Pons (tissue), 1 donor: ENCODE data around the gene LAMTOR5.

Experiments used
- DNase-seq: peaks from one replicate; pipeline ENCODE4 v3.0.0-alpha.2; 2016; ENCODE audit warnings: low spot score

Gene LAMTOR5

DNA sequence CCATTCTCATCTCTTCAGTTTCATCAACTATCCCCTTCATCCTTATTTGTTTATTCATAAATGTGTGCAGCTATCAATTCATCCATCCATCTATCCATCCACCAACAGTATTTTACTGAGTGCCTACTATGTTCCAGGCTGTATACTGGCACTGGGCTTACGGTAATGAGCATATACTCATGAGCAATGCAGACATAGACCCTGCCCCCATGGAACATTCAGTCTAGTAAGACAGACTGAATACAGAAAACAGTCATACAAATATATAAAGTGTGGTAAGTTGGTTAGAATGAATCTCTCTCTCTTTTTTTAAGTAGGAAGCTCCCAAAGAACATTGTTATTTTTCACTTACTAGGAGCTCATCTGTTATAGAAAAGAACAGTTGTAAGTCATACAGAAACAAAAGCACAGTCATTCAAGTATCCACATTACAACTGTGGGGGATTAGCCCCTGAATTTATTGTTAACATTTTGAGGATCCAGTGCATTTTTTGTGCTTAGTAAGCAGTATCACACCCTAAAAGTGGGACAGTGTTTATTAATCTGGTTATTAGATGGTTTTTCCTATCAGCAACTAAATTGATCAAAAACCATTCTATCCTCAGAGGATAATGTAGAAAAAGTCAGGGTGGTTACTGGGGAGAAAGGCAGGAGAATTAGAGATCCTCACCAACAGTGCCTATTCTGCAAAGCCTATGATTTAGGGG, 20.3 kb downstream of the LAMTOR5 start:
- no peak for DNase-seq

DNA sequence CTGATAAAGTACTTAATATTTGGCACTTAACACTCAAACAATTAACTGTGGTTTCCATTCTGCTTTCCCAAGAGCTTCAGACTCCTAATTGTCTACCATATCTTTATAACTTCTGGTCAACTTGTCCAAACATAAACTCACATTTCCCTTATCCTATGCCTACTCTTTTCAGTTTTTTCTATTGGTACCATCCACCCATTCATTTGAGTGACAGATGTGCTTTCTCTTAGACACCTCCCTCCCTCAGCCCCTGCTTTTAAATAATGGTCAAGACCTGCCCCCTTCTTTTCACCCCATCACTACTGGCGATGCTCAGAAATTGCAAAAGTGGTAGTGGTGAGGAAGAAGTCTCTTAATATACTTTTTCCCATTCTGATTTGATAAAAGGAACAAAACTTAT, 22.1 kb downstream of the LAMTOR5 start:
- DNase-seq, result no peak

DNA sequence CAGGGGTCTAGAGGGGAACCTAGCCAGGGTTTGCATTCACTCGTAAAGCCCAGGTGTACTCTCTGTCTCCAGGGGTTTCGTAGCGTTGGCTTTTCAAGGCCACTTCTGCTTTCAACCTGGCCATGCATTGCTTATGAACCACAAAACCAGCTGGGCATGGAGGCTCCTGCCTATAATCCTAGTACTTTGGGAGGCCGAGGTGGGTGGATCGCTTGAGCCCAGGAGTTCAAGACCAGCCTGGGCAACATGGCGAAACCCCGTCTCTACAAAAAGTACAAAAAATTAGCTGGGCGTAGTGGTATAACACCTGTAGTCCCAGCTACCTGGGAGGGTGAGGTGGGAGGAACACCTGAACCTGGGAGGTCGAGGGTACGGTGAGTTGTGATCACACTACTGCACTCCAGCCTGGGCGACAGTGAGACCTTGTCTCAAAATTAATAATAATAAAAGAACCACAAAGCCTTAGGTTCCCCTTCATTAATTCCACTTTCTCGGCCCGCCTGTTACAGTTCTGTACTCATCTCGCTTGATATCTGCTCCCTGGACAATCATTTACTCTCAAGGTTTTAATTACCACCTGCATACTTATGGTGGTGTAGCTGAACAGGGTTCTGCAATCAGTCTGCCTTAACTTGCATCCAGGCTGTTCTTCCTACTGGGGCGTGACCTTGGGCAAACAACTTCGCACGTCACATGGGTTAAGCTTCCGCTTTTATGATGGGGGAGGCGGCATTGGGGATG, 22.7 kb downstream of the LAMTOR5 start:
- DNase-seq, result no peak

DNA sequence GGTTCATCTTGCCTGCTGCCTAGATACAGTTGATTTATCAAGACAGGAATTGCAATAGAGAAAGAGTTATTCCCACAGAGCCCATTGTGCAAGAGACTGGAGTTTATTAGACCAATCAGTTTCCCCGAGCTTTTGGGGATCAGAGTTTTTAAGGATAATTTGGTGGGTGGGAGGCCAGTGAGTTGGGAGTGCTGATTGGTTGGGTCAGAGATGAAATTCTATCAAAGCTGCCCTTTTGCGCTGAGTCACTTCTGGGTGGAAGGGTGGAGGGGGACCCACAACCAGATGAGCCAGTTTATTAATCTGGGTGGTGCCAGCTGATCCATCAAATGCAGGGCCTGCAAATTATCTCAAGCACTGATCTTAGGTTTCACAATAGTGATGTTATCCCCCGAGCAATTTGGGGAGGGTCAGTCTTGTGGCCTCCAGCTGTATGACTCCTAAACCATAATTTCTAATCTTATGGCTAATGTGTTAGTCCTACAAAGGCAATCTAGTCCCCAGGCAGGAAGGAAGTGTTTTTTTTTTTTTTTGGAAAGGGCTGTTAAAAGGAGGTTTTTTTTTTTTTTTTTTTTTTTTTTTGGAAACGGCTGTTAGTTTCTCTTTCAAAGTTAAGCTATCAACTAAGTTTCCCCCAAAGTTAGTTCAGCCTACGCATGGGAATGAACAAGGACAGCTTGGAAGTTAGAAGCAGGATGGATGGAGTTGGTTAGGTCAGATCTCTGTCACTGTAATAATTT, 24.1 kb downstream of the LAMTOR5 start:
- no peak for DNase-seq

DNA sequence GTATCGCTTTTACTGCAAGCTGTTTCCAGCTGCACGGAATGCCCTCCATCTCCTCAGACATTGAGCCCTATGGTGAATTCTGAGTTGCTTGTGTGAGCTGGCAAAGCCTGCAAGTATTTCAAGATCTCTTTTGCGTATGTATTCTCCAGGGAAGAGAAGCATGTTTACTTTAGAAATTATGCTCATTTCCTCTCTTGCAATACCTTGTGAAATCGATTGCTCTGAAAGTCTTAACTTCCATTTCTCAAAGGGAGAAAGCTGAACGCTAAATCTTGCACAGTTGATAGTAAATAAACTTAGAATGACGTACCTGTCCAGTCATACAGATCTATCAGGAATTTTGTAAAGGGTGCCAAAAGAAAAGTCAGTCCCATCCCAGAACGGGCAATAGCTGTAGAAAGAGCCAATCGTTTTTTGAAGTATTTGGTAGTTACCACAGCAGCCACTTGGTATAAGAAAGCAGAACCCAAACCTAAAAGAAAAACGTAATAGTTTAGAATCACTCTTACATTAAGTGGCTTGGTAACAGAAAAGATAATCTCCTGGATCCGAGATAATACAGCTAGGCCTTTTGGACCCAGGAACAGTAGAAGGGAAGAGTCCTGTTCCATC, 26.7 kb downstream of the LAMTOR5 start:
- no peak for DNase-seq

DNA sequence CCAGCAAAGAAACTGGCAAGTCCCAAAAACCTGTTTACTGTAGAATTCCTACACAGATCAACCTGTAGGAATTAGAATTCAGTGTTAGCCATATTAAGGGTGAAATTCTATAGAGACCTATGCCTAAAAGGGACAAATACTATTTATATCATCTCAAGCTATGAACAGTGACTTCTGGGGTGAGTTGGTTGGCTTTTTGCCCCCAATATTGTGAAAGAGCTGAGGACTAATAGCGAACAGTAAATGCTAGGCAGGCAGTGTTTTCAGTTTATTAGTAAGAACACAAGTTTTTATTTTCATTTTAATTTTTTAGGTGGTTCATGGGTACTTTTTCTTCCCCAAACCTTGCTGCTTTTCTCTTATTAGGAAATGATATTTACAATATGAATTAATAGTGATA, 32.0 kb downstream of the LAMTOR5 start:
- DNase-seq, result no peak

DNA sequence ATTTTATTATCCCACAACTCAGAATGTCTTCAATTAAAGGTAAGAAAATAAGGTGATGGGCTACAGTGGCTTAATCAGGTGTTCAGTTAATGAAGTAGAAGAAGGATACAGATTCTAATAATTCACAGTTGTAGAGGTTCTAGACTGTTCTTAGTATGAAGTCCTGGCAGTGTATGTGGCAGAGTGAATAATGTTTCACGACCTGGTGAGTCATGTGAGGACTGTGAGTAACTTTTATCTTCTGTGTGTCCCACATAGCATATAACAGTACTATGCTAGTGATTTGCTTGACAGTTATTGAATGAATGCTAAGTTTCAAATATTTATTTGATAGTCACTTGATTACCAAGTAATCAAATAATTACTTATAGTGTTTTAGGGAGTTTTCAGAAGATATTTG, 36.7 kb downstream of the LAMTOR5 start:
- no peak for DNase-seq

DNA sequence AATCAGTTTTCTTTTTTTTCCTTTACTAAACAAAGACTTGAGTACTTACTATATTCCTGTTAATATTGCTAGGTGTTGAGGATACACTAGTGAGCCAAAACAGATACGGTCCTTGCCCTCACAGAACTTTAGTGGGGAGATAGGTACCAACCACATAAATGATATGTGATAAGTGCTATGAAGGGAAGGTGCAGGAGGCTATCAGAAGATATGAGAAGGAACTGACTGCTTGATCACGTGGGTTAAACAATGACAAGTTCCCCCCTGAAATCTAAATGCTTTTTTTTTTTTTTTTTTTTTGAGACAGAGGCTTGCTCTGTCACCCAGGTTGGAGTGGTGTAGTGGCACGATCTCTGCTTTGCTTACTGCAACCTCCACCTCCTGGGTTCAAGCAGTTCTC, 43.3 kb downstream of the LAMTOR5 start:
- no peak for DNase-seq

DNA sequence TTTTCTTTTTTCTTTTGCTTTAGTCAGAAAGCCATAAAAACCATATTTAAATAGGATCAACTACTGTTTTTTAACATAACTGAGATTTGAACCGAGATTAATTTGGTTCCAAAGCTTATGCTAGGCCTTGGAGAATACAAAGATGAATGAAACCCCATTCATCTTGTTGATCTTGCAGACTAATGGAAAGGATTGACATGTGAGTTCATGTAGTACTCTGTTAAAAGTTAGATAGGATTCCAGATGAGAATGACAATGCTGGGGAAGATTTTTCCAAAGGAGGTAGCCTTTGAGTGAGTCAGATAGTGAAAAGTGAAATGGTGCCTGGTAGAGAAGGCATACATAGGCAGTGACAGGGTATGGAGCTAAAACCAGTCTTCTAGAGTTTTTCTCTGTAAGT, 45.6 kb downstream of the LAMTOR5 start:
- DNase-seq, result no peak

DNA sequence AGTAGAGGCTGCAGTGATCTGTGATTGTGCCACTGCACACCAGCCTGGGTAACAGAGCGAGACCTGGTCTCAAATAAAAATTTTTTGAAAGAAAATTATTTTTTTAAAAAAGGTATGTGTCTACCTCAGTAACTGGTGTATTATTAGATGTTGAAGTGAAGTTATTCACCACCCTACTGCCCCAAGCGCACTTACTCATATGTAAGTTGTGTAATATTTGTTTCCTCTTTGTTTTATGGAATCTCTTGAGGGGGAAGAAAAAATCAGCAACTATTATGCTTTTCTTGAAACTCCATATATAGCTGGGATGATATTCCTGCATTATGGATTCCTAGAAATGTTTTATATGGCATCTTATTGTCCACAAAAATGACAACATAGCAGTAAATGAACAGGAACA, 47.1 kb downstream of the LAMTOR5 start:
- DNase-seq, result no peak

DNA sequence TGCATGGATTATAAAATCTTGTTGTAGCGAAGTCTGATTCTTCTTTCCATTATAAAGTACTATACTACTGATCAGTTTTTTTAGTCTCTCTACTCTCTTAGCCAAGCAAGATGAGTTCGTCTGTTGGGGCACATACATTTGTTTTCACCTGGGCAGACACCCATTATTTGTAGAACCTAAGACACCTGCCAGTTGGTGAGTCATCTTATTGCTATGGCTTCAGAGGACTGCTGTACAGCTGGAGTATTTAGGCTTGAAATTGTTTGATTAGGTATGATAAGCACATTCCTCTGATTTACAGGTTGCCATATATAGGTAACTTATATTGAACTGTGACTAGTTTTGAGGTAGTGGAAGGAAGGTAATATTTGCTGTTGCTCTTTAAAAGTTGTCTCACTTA, 51.1 kb downstream of the LAMTOR5 start:
- no peak for DNase-seq

DNA sequence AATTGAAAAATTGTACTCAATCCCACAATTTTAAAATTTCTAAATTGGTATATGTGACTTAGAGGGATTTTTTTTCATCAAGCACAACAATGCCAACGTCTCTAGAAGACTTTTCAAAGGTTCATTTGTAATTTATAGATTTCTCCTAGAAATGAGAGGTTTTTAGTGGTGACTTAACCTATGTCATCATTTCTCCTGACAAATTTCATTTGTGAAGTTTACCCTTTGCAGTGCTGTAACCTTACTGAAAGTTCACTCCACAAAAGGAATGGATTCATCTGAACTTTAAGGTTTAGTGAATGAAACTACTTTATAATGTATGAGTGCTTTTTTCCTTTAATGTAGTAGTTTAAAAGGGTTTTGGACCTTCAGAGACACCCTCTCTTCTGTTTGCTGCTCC, 52.2 kb downstream of the LAMTOR5 start:
- no peak for DNase-seq
